Thyroid gland (tissue), 4 donors: ENCODE data around the gene MLPH. TPM values are rescaled to one million over a fixed set of nuclear protein-coding genes. Genes with fewer than 3 reads are reported as not detected.

Experiments used
- DNase-seq, 2 donors: peaks; one replicate each; pipeline ENCODE4 v3.0.0-alpha.2; 2019
- H3K27ac ChIP-seq, 3 donors: fragments of 200-600 bp; sonication (generic); 1 replicate in 2 of 3; 2 replicates in 1 of 3; pipeline ENCODE4 v1.5.1; 2016 to 2019; ENCODE audit warnings: mild to moderate bottlenecking in 1 of 3, moderate library complexity in 1 of 3
- H3K27me3 ChIP-seq: fragments of 200-600 bp; sonication (generic); one replicate; pipeline ENCODE4 v1.5.1; 2019
- H3K36me3 ChIP-seq, 2 donors: fragments of 200-600 bp; sonication (generic); one replicate each; pipeline ENCODE4 v1.5.1; 2016 to 2019
- H3K4me1 ChIP-seq, 2 donors: fragments of 200-600 bp; sonication (generic); one replicate each; pipeline ENCODE4 v1.5.1; 2017 to 2019
- H3K4me3 ChIP-seq, 3 donors: fragments of 200-600 bp; sonication (generic); replicated peaks in 1 of 3; 1 replicate in 2 of 3; 2 replicates in 1 of 3; pipeline ENCODE4 v1.5.1; 2016; ENCODE audit warnings: mild to moderate bottlenecking in 1 of 3
- H3K9me3 ChIP-seq: fragments of 200-600 bp; sonication (generic); one replicate; pipeline ENCODE4 v1.5.1; 2017
- CTCF ChIP-seq, 6 experiments: fragments of 200-600 bp in 3 of 6; fragments of 450-650 bp in 3 of 6; sonication (generic) in 3 of 6; IDR thresholded peaks; one replicate each; pipeline ENCODE4 v1.5.1; 2016 to 2019; ENCODE audit warnings: antibody characterized with exemption in 6 of 6, mild to moderate bottlenecking in 2 of 6, inconsistent platforms in 1 of 6, moderate library complexity in 1 of 6
- POLR2A ChIP-seq, 2 donors: fragments of 450-650 bp; IDR thresholded peaks; one replicate each; pipeline ENCODE4 v1.6.1; 2017; ENCODE audit warnings: antibody characterized with exemption in 2 of 2, mild to moderate bottlenecking in 2 of 2, moderate library complexity in 1 of 2
- WGBS, 2 donors: methylation state at CpG; one replicate each; pipeline ENCODE4 v1.1.5; 2017; 5-methylcytosine and 5-hydroxymethylcytosine counted together
- intact Hi-C: fragments of 100-400 bp; cut with DNase I; formaldehyde crosslinking; loops from one replicate; pipeline ENCODE4 v1.15.1; 2023
- total RNA-seq, 4 donors: library from RNA; depleted of rRNA; stranded (reverse); fragments of >200 nt; gene quantifications; one replicate each; pipeline ENCODE4 v1.2.3, GENCODE V29; 2016

Gene MLPH
- total RNA-seq, 4 donors from 2014 or later, result 41.3 to 107 (median 58.6) TPM

- Histone ChIP-seq H3K27me3 (no peaks in the 10 kb centered on the region), H3K9me3 (no peaks in the 10 kb centered on the region), H3K4me3 (no peak overlapping the region), H3K36me3 (no peaks in the 10 kb centered on the region), H3K4me1 (peaks cover 24 to 29% of the 10 kb centered on the region in 2 donors), H3K27ac (no peak overlapping the region)
- intact Hi-C loops, result loop anchor here (5.0 to 10.0 kb wide), 2 partner anchors 49 to 423 kb away; partner anchors contain the start of gene LRRFIP1
- WGBS, 2 donors, result 94 to 95% methylated on average over 26 of the region's 26 CpGs
- TF ChIP-seq CTCF (IDR thresholded peaks at IDR 0.05) (no peak), POLR2A (IDR thresholded peaks at IDR 0.05) (no peak)
- no peak for DNase-seq
These were observed 91.2 kb downstream of the MLPH start for GRCh38 chr2:237577956-237578870.

GRCh38 chr2:237581326-237581725, 94.3 kb downstream of the MLPH start:
- peaks cover 25 to 27% of the 10 kb centered on the region in 2 donors for H3K4me1 ChIP-seq
- H3K4me3 ChIP-seq, result no peak overlapping the region
- TF ChIP-seq CTCF (IDR thresholded peaks at IDR 0.05) (no peak), POLR2A (IDR thresholded peaks at IDR 0.05) (no peak)
- H3K9me3 ChIP-seq, result no peaks in the 10 kb centered on the region
- H3K36me3 ChIP-seq, result no peaks in the 10 kb centered on the region
- peak overlapping the region; percentile 87 to 97 (median 89) for H3K27ac ChIP-seq
- H3K27me3 ChIP-seq, result no peaks in the 10 kb centered on the region
- intact Hi-C loops, result loop anchor here (5.0 to 10.0 kb wide), 2 partner anchors 83 to 161 kb away; no protein-coding TSS in a partner anchor
- 60 to 72% methylated on average over 6 of the region's 6 CpGs for WGBS, 2 donors
- DNase-seq, result peak; percentile 64 to 69

- Histone ChIP-seq H3K27me3 (no peaks in the 10 kb centered on the region), H3K36me3 (no peaks in the 10 kb centered on the region), H3K27ac (peak overlapping the region; percentile 87 to 97 (median 89)), H3K4me3 (no peak overlapping the region), H3K4me1 (peaks cover 25 to 27% of the 10 kb centered on the region in 2 donors), H3K9me3 (no peaks in the 10 kb centered on the region)
- intact Hi-C loops, result loop anchor here (5.0 to 10.0 kb wide), 2 partner anchors 83 to 160 kb away; no protein-coding TSS in a partner anchor
- TF ChIP-seq POLR2A (IDR thresholded peaks at IDR 0.05), result peak; percentile 45 to 63
- peak in 5 of 6 experiments; percentile 21 to 80 (median 55) for TF ChIP-seq CTCF (IDR thresholded peaks at IDR 0.05)
- whole genome bisulfite sequencing, 2 donors, result 13 to 18% methylated on average over 12 to 14 of the region's 25 CpGs
- DNase-seq, result peak; percentile 93 to 94
These were observed 95.0 kb downstream of the MLPH start for GRCh38 chr2:237581751-237582746.

- H3K4me1 ChIP-seq, result peaks cover 25 to 33% of the 10 kb centered on the region in 2 donors
- H3K4me3 ChIP-seq, result no peak overlapping the region
- WGBS, 2 donors, result 83 to 87% methylated on average over 12 to 18 of the region's 19 CpGs
- TF ChIP-seq POLR2A (IDR thresholded peaks at IDR 0.05) (no peak), CTCF (IDR thresholded peaks at IDR 0.05) (no peak)
- intact Hi-C loops, result loop anchor here (5.0 to 10.0 kb wide), 2 partner anchors 81 to 159 kb away; no protein-coding TSS in a partner anchor
- H3K36me3 ChIP-seq, result no peaks in the 10 kb centered on the region
- H3K9me3 ChIP-seq, result no peaks in the 10 kb centered on the region
- no peaks in the 10 kb centered on the region for H3K27me3 ChIP-seq
- DNase-seq, result no peak
- H3K27ac ChIP-seq, result peak overlapping the region; percentile 40 to 97 (median 89)
These were observed 96.6 kb downstream of the MLPH start for GRCh38 chr2:237583385-237584295.
